Endothelial cell (in vitro differentiated cells): ENCODE measurements around the gene CEP128. TPM values are rescaled to one million over a fixed set of nuclear protein-coding genes. Genes with fewer than 3 reads are reported as not detected.

Source experiments
- DNase-seq: peaks from one replicate; pipeline ENCODE4 v3.0.0; 2021; ENCODE audit warnings: low spot score
- H3K27ac Mint-ChIP-seq: one replicate; pipeline ENCODE4 v1.8.0; 2021; ENCODE audit warnings: mixed read lengths, inconsistent platforms; ENCODE audit not compliant: unreplicated experiment
- H3K27me3 Mint-ChIP-seq: one replicate; pipeline ENCODE4 v1.8.0; 2021; ENCODE audit warnings: mild to moderate bottlenecking, moderate library complexity, mixed read lengths, inconsistent platforms; ENCODE audit not compliant: unreplicated experiment
- H3K36me3 Mint-ChIP-seq: one replicate; pipeline ENCODE4 v1.8.0; 2021; ENCODE audit warnings: mild to moderate bottlenecking, low read depth, mixed read lengths, inconsistent platforms; ENCODE audit not compliant: unreplicated experiment
- H3K4me1 Mint-ChIP-seq: one replicate; pipeline ENCODE4 v1.8.0; 2021; ENCODE audit warnings: mild to moderate bottlenecking, mixed read lengths, inconsistent platforms; ENCODE audit not compliant: unreplicated experiment
- H3K4me3 Mint-ChIP-seq: one replicate; pipeline ENCODE4 v1.8.0; 2021; ENCODE audit warnings: mild to moderate bottlenecking, mixed read lengths, inconsistent platforms; ENCODE audit not compliant: unreplicated experiment
- H3K9me3 Mint-ChIP-seq: one replicate; pipeline ENCODE4 v1.8.0; 2021; ENCODE audit warnings: mixed read lengths, inconsistent platforms; ENCODE audit not compliant: unreplicated experiment
- total RNA-seq: library from RNA; stranded (reverse); fragmentation: NEBNext Ultra II Directional; extraction: Animal tissue kit (Norgen Biotek cat#: 25700); gene quantifications from one replicate; pipeline ENCODE4 v1.2.1, GENCODE V29; 2021; ENCODE audit not compliant: unreplicated experiment
- TF ChIP-seq, protein P1 (sequence below): fragments of 200-600 bp; sonication (generic); IDR thresholded peaks from one replicate; pipeline ENCODE4 v1.5.0; 2021; ENCODE audit warnings: antibody characterized with exemption; ENCODE audit not compliant: unreplicated experiment

CEP128 gene
- total RNA-seq, 1 donor from 2014 or later: 10.4 TPM

DNA sequence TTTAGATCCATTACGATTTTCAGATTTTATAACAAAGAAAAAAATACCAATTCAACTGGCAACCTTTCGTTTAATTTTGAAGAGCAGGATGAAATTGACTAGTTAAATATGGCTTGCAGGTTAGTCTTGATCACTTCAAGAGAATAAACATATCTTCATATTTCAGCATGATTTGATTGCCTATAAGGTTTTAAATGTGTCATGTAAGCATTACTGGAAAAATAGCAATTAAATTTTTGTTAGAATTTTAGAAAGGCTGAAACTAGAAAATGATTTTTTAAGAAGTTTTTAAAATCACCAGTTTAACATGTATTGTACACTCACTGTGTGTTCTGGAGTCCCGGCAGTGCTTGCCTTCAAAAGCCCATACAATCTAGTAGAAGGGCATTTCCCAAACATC lies 420.1 kb downstream of the CEP128 start:
- Mint-ChIP-seq H3K27ac (no peak overlapping the region), H3K36me3 (no peaks in the 10 kb centered on the region), H3K4me3 (no peak overlapping the region), H3K9me3 (no peaks in the 10 kb centered on the region), H3K4me1 (peaks cover 2% of the 10 kb centered on the region), H3K27me3 (no peaks in the 10 kb centered on the region)
- TF ChIP-seq, protein P1, sequence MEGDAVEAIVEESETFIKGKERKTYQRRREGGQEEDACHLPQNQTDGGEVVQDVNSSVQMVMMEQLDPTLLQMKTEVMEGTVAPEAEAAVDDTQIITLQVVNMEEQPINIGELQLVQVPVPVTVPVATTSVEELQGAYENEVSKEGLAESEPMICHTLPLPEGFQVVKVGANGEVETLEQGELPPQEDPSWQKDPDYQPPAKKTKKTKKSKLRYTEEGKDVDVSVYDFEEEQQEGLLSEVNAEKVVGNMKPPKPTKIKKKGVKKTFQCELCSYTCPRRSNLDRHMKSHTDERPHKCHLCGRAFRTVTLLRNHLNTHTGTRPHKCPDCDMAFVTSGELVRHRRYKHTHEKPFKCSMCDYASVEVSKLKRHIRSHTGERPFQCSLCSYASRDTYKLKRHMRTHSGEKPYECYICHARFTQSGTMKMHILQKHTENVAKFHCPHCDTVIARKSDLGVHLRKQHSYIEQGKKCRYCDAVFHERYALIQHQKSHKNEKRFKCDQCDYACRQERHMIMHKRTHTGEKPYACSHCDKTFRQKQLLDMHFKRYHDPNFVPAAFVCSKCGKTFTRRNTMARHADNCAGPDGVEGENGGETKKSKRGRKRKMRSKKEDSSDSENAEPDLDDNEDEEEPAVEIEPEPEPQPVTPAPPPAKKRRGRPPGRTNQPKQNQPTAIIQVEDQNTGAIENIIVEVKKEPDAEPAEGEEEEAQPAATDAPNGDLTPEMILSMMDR: no peak
- no peak for DNase-seq

- Mint-ChIP-seq H3K9me3 (no peaks in the 10 kb centered on the region), H3K4me3 (no peak overlapping the region)
Measured at GRCh38 chr14:80519002-80519401, 422.5 kb downstream of the CEP128 start.

DNA sequence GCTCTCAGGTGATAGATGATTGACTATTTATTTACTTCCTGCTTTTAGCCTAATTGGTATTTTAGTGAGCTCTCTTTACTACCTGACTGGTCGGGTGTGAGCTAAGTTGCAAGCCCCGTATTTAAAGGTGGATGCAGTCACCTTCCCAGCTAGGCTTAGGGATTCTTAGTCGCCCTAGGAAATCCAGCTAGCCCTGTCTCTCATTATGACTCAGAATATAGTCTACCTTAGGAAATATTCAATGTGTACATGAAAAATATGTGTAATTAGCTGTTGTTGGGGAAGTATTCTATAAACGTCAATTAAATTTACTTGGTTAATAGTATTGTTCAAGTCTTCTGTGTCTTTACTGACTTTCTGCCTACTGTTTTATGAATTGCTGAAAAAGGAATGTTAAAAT lies 423.4 kb downstream of the CEP128 start:
- Mint-ChIP-seq H3K27me3 (peaks cover 2% of the 10 kb centered on the region), H3K4me3 (no peak overlapping the region), H3K36me3 (peaks cover 5% of the 10 kb centered on the region), H3K9me3 (no peaks in the 10 kb centered on the region), H3K27ac (no peak overlapping the region), H3K4me1 (peaks cover 2% of the 10 kb centered on the region)
- TF ChIP-seq, protein P1: no peak
- no peak for DNase-seq

More at GRCh38 chr14:80519002-80519401, 422.5 kb downstream of the CEP128 start:
- Mint-ChIP-seq H3K36me3 (peaks cover 5% of the 10 kb centered on the region), H3K27me3 (peaks cover 2% of the 10 kb centered on the region), H3K4me1 (peaks cover 2% of the 10 kb centered on the region), H3K27ac (no peak overlapping the region)
- DNase-seq: no peak
- TF ChIP-seq, protein P1: no peak

DNA sequence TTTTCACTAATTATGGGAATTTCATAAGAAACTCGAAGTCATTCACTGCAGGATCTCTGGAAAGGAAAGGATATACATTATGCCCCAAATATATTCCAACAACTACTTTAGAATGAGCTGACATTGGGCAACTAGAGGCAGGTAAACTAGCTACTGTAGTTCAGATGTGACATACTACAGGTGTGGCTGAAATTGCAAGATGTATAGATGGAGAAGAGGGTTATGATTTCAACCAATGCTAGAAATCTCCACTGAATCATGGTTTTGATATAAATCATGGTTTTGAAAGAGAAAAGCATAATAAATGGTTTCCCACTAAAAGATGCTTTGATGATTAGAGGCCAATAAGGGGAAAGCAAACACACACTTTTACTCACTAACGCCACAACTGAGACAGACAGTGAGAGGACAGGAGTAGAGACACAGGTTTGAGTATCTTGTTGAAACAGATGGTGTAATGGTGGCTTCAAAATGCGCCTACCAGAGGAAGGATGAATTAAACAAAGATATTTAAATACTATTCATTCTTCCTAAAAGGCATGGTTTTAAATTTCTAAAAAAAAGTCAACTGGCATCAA lies 434.2 kb downstream of the CEP128 start:
- no peaks in the 10 kb centered on the region for H3K27me3 Mint-ChIP-seq
- no peak overlapping the region for H3K4me3 Mint-ChIP-seq
- H3K4me1 Mint-ChIP-seq: no peaks in the 10 kb centered on the region
- TF ChIP-seq, protein P1: no peak
- no peaks in the 10 kb centered on the region for H3K9me3 Mint-ChIP-seq
- H3K36me3 Mint-ChIP-seq: no peaks in the 10 kb centered on the region
- H3K27ac Mint-ChIP-seq: no peak overlapping the region
- no peak for DNase-seq

- Mint-ChIP-seq H3K27me3 (no peaks in the 10 kb centered on the region), H3K9me3 (no peaks in the 10 kb centered on the region), H3K4me3 (no peak overlapping the region), H3K4me1 (no peaks in the 10 kb centered on the region), H3K27ac (no peak overlapping the region), H3K36me3 (no peaks in the 10 kb centered on the region)
- no peak for DNase-seq
- TF ChIP-seq, protein P1: no peak
Measured at GRCh38 chr14:80504781-80505180, 436.8 kb downstream of the CEP128 start.
